Activated T-helper 2 cell treated with anti-CD3 and anti-CD28 coated beads, Interferon-gamma antibody, Interleukin-2, Interleukin-4, amounts not matched to agents 10 μg/mL and 5 μg/mL and 100 μg/mL, durations not matched to agents 14 hours and 24 hours and 36 hours (primary cell): ENCODE data around the gene HDHD3. TPM values are rescaled to one million over a fixed set of nuclear protein-coding genes. Genes with fewer than 3 reads are reported as not detected.
A peak's percentile ranks its signal among the peaks of the same experiment; 100 is the strongest.
"Not testable (repeated sequence)": the region's sequence is repeated elsewhere in the genome, so short reads cannot be mapped to it uniquely, and the experiment has no call there.

Experiments
- DNase-seq: peaks from one replicate; pipeline ENCODE4 v3.0.0; 2021; ENCODE audit warnings: low spot score
- H3K27ac Mint-ChIP-seq: one replicate; pipeline ENCODE4 v1.8.0; 2021; ENCODE audit warnings: mixed read lengths
- H3K27me3 Mint-ChIP-seq: one replicate; pipeline ENCODE4 v1.8.0; 2021; ENCODE audit warnings: low read depth, mixed read lengths
- H3K36me3 Mint-ChIP-seq: one replicate; pipeline ENCODE4 v1.8.0; 2021; ENCODE audit warnings: low read depth, mixed read lengths
- H3K4me1 Mint-ChIP-seq: one replicate; pipeline ENCODE4 v1.8.0; 2021; ENCODE audit warnings: low read depth, mixed read lengths
- H3K4me3 Mint-ChIP-seq: one replicate; pipeline ENCODE4 v1.8.0; 2021; ENCODE audit warnings: low read depth, mild to moderate bottlenecking, moderate library complexity, mixed read lengths
- H3K9me3 Mint-ChIP-seq: one replicate; pipeline ENCODE4 v1.8.0; 2021; ENCODE audit warnings: mixed read lengths
- intact Hi-C: fragments of 100-400 bp; cut with micrococcal nuclease; formaldehyde crosslinking; loops from one replicate; pipeline ENCODE4 v1.15.1; 2023
- total RNA-seq: library from RNA; stranded (reverse); gene quantifications from 2 replicates; pipeline ENCODE4 v1.2.3, GENCODE V29; 2022

The HDHD3 gene, protein sequence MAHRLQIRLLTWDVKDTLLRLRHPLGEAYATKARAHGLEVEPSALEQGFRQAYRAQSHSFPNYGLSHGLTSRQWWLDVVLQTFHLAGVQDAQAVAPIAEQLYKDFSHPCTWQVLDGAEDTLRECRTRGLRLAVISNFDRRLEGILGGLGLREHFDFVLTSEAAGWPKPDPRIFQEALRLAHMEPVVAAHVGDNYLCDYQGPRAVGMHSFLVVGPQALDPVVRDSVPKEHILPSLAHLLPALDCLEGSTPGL
- 18.7 and 18.8 TPM in 2 replicates for total RNA-seq

- intact Hi-C loops, result loop anchor here (1.0 to 2.0 kb wide), 6 partner anchors 24 to 102 kb away; partner anchors contain the start of genes ALAD, C9orf43, CDC26 and POLE3
Measured at GRCh38 chr9:113376634-113377567, at the start of gene HDHD3. HDHD3 (minus strand) TSS chr9:113376986; CDS start chr9:113374354, 2,632 bp downstream.

DNA sequence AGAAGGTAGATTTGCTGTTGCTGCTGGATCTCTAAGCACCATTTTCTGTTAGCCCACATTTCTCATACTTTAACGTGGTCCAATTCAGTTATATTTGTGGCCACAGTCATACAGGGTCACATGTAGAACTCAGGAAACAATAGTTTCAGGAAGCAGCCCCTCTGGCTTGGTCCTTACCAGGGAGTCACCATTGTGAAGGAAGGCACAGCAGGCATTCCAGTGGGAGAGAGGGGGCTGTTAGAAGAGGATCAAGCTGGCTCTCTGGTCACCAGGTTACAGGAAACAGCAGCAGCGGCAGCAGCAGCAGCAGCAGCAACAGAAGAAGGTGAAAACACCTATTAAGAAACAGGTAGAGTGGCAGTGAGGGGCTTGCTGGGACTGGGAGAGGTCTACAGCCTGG is 48.3 kb upstream of the HDHD3 start:
- H3K9me3 Mint-ChIP-seq, result no peaks in the 10 kb centered on the region
- H3K4me1 Mint-ChIP-seq, result no peaks in the 10 kb centered on the region
- DNase-seq, result no peak
- intact Hi-C loops, result no loop called here
- no peak overlapping the region for H3K27ac Mint-ChIP-seq
- H3K27me3 Mint-ChIP-seq, result peaks cover 31% of the 10 kb centered on the region
- no peak overlapping the region for H3K4me3 Mint-ChIP-seq
- H3K36me3 Mint-ChIP-seq, result no peaks in the 10 kb centered on the region

More at GRCh38 chr9:113376634-113377567, at the start of gene HDHD3:
- Mint-ChIP-seq H3K27me3 (no peaks in the 10 kb centered on the region), H3K4me1 (peaks cover 9% of the 10 kb centered on the region), H3K9me3 (no peaks in the 10 kb centered on the region), H3K4me3 (peak within 1 kb of the TSS; percentile 85), H3K36me3 (peaks cover 24% of the 10 kb centered on the region), H3K27ac (peak within 1 kb of the TSS; percentile 65)
- DNase-seq, result peak; percentile 78

DNA sequence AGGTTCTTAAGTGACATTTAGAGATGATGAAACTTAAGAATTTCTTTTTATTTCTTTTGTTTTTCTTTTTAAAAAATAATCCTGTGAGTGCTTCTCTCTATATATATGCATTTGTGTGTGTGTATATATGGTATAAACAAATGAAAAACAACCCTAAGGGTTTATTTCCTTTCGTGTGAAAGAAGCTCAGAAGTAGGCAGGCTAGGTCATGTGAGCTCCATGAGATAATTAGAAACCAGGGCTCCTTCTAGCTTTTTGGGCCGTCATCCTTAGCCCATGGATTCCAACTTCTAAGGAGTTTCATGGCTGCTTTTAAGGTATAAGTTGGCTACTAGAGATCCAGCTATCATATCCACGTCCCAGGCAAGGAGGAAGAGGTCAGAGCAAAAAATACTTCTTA is 44.9 kb upstream of the HDHD3 start:
- H3K36me3 Mint-ChIP-seq, result no peaks in the 10 kb centered on the region
- H3K4me1 Mint-ChIP-seq, result no peaks in the 10 kb centered on the region
- no peak overlapping the region for H3K27ac Mint-ChIP-seq
- peaks cover 30% of the 10 kb centered on the region for H3K27me3 Mint-ChIP-seq
- DNase-seq, result no peak
- intact Hi-C loops, result no loop called here
- no peak overlapping the region for H3K4me3 Mint-ChIP-seq
- no peaks in the 10 kb centered on the region for H3K9me3 Mint-ChIP-seq

DNA sequence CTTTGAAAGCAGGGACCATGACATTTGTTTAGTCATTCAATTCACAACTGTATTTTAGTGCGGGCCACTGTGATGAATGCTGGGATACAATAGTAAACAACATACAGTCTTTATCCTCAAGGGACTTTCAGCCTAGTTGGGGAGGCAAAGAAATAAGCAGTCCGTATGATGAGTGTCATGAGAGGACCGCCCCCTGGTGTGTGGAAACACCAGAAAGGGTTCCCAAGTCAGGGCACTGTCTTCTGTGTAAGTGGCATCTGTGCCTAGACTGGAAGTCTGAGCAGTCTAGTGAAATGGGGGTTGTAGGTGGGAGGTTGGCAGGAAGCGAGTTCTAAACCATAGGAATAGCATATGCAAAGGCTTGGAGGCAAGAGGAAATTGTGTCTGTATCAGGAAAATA is 40.6 kb upstream of the HDHD3 start:
- Mint-ChIP-seq H3K36me3 (no peaks in the 10 kb centered on the region), H3K27me3 (peaks cover 7% of the 10 kb centered on the region), H3K4me1 (no peaks in the 10 kb centered on the region), H3K4me3 (no peak overlapping the region), H3K27ac (no peak overlapping the region), H3K9me3 (no peaks in the 10 kb centered on the region)
- no peak for DNase-seq
- intact Hi-C loops, result no loop called here

- Mint-ChIP-seq H3K4me3 (no peak overlapping the region), H3K27ac (no peak overlapping the region), H3K4me1 (no peaks in the 10 kb centered on the region), H3K27me3 (peaks cover 7% of the 10 kb centered on the region), H3K9me3 (no peaks in the 10 kb centered on the region), H3K36me3 (no peaks in the 10 kb centered on the region)
- no peak for DNase-seq
- intact Hi-C loops, result no loop called here
Measured at GRCh38 chr9:113416149-113416721, 39.4 kb upstream of the HDHD3 start.

DNA sequence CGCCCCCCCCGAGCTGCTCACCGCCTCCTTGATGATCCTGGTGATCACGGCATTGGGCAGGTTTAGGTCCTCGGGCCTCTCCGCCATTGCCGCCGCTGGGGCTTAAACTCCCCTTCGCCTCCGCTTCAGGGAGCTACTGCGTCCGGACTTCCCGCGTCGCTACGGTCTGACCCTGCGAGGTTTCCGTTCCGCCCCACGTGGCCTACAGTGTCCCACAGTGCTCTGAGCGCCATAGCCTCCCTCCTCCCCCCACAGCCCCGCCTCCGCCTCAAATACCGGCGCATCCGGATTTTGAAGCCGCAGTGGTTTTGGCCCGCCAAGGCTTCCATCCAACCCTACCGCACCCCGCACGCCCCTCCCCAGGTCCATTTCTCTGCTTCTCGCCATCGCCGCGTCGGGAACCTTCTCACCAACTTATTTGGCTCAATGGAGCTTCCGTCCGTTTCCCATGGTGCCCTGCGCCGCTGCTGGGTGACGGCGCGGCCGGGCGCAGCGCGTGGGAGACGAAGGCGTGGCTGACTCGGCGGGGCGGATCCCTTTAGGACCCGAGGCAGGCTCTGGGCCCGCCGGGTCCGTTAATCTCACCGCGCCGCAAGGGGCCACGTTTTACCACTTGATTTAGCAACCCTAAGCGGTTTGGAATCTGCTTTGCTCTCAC is 33.5 kb upstream of the HDHD3 start, which contains the start of the genes C9orf43 and POLE3:
Gene C9orf43 (plus strand): TSS at position 541 of the 658 bp plus-strand sequence. CDS start 2,747 bp downstream, outside the sequence.
Gene POLE3 (minus strand): TSS at position 469 of the 658 bp plus-strand sequence. CDS start 382 bp downstream, at position 87.
- Mint-ChIP-seq H3K4me1 (peaks cover 20% of the 10 kb centered on the region), H3K4me3 (peak within 1 kb of the TSS; percentile 97), H3K9me3 (no peaks in the 10 kb centered on the region), H3K27ac (peak within 1 kb of the TSS; percentile 99), H3K36me3 (peaks cover 33% of the 10 kb centered on the region), H3K27me3 (no peaks in the 10 kb centered on the region)
- intact Hi-C loops, result loop anchor here (1.0 to 5.0 kb wide), 9 partner anchors 9 to 258 kb away; partner anchors contain the start of genes ALAD, CDC26, FKBP15 and HDHD3
- DNase-seq, result peak; percentile 94

GRCh38 chr9:113409883-113410206 is 33.1 kb upstream of the HDHD3 start:
- intact Hi-C loops, result loop anchor here (1.0 to 5.0 kb wide), 9 partner anchors 9 to 258 kb away; partner anchors contain the start of genes ALAD, CDC26, FKBP15 and HDHD3
- Mint-ChIP-seq H3K27ac (peak overlapping the region; percentile 99), H3K36me3 (peaks cover 33% of the 10 kb centered on the region), H3K9me3 (no peaks in the 10 kb centered on the region), H3K4me3 (peak overlapping the region; percentile 97), H3K4me1 (peaks cover 20% of the 10 kb centered on the region), H3K27me3 (no peaks in the 10 kb centered on the region)
- no peak for DNase-seq

- intact Hi-C loops, result no loop called here
- H3K4me1 Mint-ChIP-seq, result peaks cover 20% of the 10 kb centered on the region
- peak overlapping the region; percentile 97 for H3K4me3 Mint-ChIP-seq
- DNase-seq, result no peak
- H3K27me3 Mint-ChIP-seq, result no peaks in the 10 kb centered on the region
- H3K36me3 Mint-ChIP-seq, result peaks cover 33% of the 10 kb centered on the region
- peak overlapping the region; percentile 99 for H3K27ac Mint-ChIP-seq
- no peaks in the 10 kb centered on the region for H3K9me3 Mint-ChIP-seq
Measured at GRCh38 chr9:113409481-113409880, 32.7 kb upstream of the HDHD3 start.

- H3K9me3 Mint-ChIP-seq, H3K27me3 Mint-ChIP-seq: not testable (repeated sequence)
- Mint-ChIP-seq H3K36me3 (peaks cover 33% of the 10 kb centered on the region), H3K27ac (peak overlapping the region; percentile 56), H3K4me3 (peak overlapping the region; percentile 70), H3K4me1 (peaks cover 20% of the 10 kb centered on the region)
- DNase-seq, result peak; percentile 57
- intact Hi-C loops, result loop anchor here (1.0 kb wide), 1 partner anchor 98 kb away; no protein-coding TSS in a partner anchor
Measured at GRCh38 chr9:113406873-113407511, 30.2 kb upstream of the HDHD3 start.

DNA sequence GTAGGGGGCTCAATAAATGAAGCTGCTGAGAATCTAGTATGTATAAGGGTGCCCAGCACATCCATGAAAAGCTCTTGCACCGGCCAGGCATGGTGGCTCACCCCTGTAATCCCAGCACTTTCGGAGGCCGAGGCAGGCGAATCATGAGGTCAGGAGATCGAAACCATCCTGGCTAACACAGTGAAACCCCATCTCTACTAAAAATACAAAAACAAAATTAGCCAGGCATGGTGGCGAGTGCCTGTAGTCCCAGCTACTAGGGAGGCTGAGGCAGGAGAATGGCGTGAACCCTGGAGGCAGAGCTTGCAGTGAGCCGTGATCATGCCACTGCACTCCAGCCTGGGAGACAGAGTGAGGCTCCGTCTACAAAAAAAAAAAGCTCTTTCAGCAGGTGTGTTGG is 29.6 kb upstream of the HDHD3 start:
- intact Hi-C loops, result not testable (repeated sequence)

DNA sequence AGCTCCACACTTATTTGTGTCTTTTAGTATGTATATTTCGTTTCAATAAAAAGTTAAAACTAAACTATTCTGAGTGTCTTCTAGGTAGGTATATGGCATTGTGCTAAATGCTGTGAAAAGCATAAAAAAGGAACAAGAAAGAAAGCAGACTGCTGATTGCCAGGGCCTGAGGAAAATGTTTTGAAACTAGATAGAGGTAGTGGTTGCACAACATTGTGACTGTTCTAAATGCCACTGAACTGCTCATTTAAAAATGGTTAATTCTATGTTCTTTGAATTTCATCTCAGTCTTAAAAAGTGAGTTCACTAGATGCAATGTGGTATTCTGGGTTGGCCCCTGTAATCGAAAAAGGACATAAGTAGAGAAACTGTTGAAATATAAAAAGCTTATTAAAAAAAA is 26.9 kb upstream of the HDHD3 start:
- Mint-ChIP-seq H3K4me3 (no peak overlapping the region), H3K27me3 (no peaks in the 10 kb centered on the region), H3K27ac (no peak overlapping the region), H3K36me3 (peaks cover 18% of the 10 kb centered on the region), H3K9me3 (no peaks in the 10 kb centered on the region), H3K4me1 (peaks cover 28% of the 10 kb centered on the region)
- no peak for DNase-seq
- intact Hi-C loops, result no loop called here

More for the DNA sequence above, 29.6 kb upstream of the HDHD3 start:
- H3K27me3 Mint-ChIP-seq, DNase-seq, H3K9me3 Mint-ChIP-seq, H3K4me3 Mint-ChIP-seq, H3K27ac Mint-ChIP-seq: not testable (repeated sequence)
- Mint-ChIP-seq H3K36me3 (peaks cover 33% of the 10 kb centered on the region), H3K4me1 (peaks cover 24% of the 10 kb centered on the region)
